Measurements from ENCODE around the gene POLR1C.

GRCh38 chr6:43504756-43505593, 11.9 kb upstream of the POLR1C start:
- no peak for TF ChIP-seq CTCF (IDR thresholded peaks at IDR 0.05)
- TF ChIP-seq ZFX (IDR thresholded peaks at IDR 0.05; ENCODE audit: borderline replicate concordance), result no peak

Data from 22Rv1 (cell line).